Type B pancreatic cell (in vitro differentiated cells): ENCODE data around the gene NPR2. TPM values are rescaled to one million over a fixed set of nuclear protein-coding genes. Genes with fewer than 3 reads are reported as not detected.
A peak's percentile ranks its signal among the peaks of the same experiment; 100 is the strongest.

Experiments
- DNase-seq: peaks from one replicate; pipeline ENCODE4 v3.0.0; 2021; ENCODE audit warnings: mixed read lengths; ENCODE audit not compliant: unreplicated experiment; ENCODE audit errors: extremely low spot score
- H3K27ac Mint-ChIP-seq: 2 replicates; pipeline ENCODE4 v1.8.0; 2021; ENCODE audit warnings: mild to moderate bottlenecking, mixed read lengths
- H3K27me3 Mint-ChIP-seq: 2 replicates; pipeline ENCODE4 v1.8.0; 2021; ENCODE audit warnings: mixed read lengths
- H3K36me3 Mint-ChIP-seq: 2 replicates; pipeline ENCODE4 v1.8.0; 2021; ENCODE audit warnings: mixed read lengths
- H3K4me1 Mint-ChIP-seq: one replicate; pipeline ENCODE4 v1.8.0; 2021; ENCODE audit warnings: mixed read lengths; ENCODE audit not compliant: unreplicated experiment
- H3K4me3 Mint-ChIP-seq: 2 replicates; pipeline ENCODE4 v1.8.0; 2021; ENCODE audit warnings: mild to moderate bottlenecking, mixed read lengths
- H3K9me3 Mint-ChIP-seq: 2 replicates; pipeline ENCODE4 v1.8.0; 2021; ENCODE audit warnings: mixed read lengths
- total RNA-seq: library from RNA; stranded (reverse); gene quantifications from 2 replicates; pipeline ENCODE4 v1.2.1, GENCODE V29; 2021; ENCODE audit warnings: low replicate concordance
- TF ChIP-seq, protein P1 (sequence below): fragments of 200-600 bp; sonication (generic); conservative IDR thresholded peaks from 2 replicates; pipeline ENCODE4 v1.5.0; 2021; ENCODE audit warnings: antibody characterized with exemption, mild to moderate bottlenecking

NPR2 gene
- total RNA-seq, 1 donor from 2014 or later: 23.3 TPM

DNA sequence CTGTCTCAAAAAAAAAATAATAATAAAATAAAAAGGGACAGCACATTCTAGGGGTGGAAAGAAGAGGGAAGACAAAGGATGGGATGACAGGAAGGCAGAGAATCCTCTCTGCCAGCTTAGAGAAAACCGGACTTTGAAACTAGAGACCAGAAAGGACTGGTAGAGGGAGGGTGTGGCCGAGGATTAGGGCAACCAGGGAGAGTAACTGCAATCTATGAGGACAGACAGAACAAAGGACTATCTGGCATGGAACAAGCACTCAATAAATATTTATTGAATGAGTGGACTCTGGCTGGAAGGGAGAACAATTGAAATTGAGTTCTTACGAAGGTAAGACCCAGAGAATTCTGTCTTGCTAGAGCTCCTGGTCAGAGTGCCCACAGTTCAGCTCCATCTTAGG lies 44.8 kb upstream of the NPR2 start:
- H3K36me3 Mint-ChIP-seq: peaks cover 29% of the 10 kb centered on the region
- TF ChIP-seq, protein P1, sequence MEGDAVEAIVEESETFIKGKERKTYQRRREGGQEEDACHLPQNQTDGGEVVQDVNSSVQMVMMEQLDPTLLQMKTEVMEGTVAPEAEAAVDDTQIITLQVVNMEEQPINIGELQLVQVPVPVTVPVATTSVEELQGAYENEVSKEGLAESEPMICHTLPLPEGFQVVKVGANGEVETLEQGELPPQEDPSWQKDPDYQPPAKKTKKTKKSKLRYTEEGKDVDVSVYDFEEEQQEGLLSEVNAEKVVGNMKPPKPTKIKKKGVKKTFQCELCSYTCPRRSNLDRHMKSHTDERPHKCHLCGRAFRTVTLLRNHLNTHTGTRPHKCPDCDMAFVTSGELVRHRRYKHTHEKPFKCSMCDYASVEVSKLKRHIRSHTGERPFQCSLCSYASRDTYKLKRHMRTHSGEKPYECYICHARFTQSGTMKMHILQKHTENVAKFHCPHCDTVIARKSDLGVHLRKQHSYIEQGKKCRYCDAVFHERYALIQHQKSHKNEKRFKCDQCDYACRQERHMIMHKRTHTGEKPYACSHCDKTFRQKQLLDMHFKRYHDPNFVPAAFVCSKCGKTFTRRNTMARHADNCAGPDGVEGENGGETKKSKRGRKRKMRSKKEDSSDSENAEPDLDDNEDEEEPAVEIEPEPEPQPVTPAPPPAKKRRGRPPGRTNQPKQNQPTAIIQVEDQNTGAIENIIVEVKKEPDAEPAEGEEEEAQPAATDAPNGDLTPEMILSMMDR: no peak
- H3K27ac Mint-ChIP-seq: peak overlapping the region; percentile 71

DNA sequence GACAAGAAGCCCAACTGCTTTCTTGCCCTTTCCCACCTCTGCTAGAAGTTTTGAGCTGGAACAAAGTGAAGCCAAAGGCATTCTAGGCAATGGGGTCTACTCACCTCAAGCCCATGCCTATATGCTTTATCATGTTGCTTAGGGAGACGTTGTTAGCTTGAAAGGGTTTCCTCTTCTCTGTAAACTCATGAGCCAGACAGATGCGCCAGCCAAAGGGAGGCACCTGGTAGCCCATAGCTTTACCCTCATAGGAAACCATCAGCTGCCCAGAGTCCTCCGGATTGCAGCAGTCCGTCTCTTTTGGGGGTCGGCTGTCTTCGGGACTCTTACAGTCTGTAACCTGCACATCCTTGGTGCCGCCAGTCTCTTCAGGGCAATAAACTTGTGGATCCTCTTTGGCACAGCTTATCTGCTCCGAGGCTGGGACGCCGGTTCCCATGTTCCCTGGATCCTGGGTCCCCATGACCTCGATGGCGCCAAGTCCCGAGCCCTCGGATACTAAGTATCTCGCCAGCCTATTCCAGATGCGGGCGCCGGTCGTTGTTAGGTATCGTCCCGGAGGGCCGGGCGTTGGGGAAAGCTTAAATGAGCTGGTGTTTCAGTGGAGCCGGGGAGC lies 43.0 kb upstream of the NPR2 start:
- TF ChIP-seq, protein P1: no peak
- no peak for DNase-seq
- Mint-ChIP-seq H3K9me3 (no peaks in the 10 kb centered on the region), H3K27me3 (no peaks in the 10 kb centered on the region), H3K4me1 (peaks cover 23% of the 10 kb centered on the region), H3K36me3 (peaks cover 30% of the 10 kb centered on the region), H3K27ac (peak overlapping the region; percentile 77), H3K4me3 (peak overlapping the region; percentile 92)

More for the DNA sequence above, 44.8 kb upstream of the NPR2 start:
- Mint-ChIP-seq H3K9me3 (no peaks in the 10 kb centered on the region), H3K27me3 (no peaks in the 10 kb centered on the region), H3K4me1 (peaks cover 23% of the 10 kb centered on the region), H3K4me3 (peak overlapping the region; percentile 92)
- no peak for DNase-seq

GRCh38 chr9:35748858-35749514 lies 42.4 kb upstream of the NPR2 start, which contains the start of the genes GBA2 and RGP1:
TSS of gene GBA2 (minus strand) at chr9:35749228. CDS start at chr9:35748704, 524 bp downstream.
TSS of gene RGP1 (plus strand) at chr9:35749287. CDS start at chr9:35749756, 469 bp downstream.
- H3K4me1 Mint-ChIP-seq: peaks cover 23% of the 10 kb centered on the region
- peaks cover 30% of the 10 kb centered on the region for H3K36me3 Mint-ChIP-seq
- no peaks in the 10 kb centered on the region for H3K9me3 Mint-ChIP-seq
- H3K27me3 Mint-ChIP-seq: no peaks in the 10 kb centered on the region
- DNase-seq: peak; percentile 80
- TF ChIP-seq, protein P1: no peak
- peak within 1 kb of the TSS; percentile 95 for H3K27ac Mint-ChIP-seq
- H3K4me3 Mint-ChIP-seq: peak within 1 kb of the TSS; percentile 96

DNA sequence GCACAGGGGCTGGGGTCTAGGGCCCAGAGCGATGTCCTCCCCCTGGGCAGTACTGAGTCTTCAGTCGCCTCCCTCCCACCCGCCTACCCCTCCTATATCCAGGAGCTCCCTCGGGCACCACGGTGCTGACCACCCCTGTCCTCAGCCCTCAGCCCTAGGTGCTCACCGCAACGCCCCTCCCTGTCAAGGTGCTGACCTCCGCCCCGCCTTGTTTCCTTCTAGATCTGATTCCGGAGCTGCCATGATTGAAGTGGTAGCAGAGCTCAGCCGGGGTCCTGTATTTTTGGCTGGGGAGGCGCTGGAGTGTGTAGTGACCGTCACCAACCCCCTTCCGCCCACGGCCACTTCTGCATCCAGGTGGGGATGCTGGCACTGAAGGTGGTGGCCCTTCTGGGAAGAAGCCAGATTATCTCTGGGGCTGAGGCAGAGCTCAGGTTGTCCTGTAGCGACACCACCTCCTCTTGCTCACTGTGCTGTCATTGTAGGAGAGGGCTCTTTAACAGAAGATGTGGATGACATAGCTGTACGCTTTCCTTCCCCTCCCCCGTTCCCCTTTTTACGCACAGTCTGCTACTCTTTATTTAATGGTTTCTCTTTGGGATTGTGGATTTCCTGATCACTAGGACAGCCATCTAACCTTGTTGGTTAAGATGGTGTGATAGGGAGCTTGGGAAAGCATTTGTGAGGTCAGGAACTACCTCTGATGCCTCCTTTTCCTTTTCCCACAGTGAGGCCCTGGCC lies 41.7 kb upstream of the NPR2 start:
- peaks cover 23% of the 10 kb centered on the region for H3K4me1 Mint-ChIP-seq
- H3K4me3 Mint-ChIP-seq: peak overlapping the region; percentile 96
- H3K9me3 Mint-ChIP-seq: no peaks in the 10 kb centered on the region
- peaks cover 28% of the 10 kb centered on the region for H3K36me3 Mint-ChIP-seq
- H3K27me3 Mint-ChIP-seq: no peaks in the 10 kb centered on the region
- TF ChIP-seq, protein P1: no peak
- no peak for DNase-seq
- peak overlapping the region; percentile 95 for H3K27ac Mint-ChIP-seq

- H3K4me1 Mint-ChIP-seq: peaks cover 23% of the 10 kb centered on the region
- TF ChIP-seq, protein P1: no peak
Observed at GRCh38 chr9:35750256-35750531, 41.2 kb upstream of the NPR2 start.

More at GRCh38 chr9:35750256-35750531, 41.2 kb upstream of the NPR2 start:
- Mint-ChIP-seq H3K36me3 (peaks cover 27% of the 10 kb centered on the region), H3K4me3 (peak overlapping the region; percentile 96), H3K27ac (peak overlapping the region; percentile 95), H3K27me3 (no peaks in the 10 kb centered on the region), H3K9me3 (no peaks in the 10 kb centered on the region)
- no peak for DNase-seq
